Retina (tissue), 1 donor: ENCODE data around the gene RAB20.
"Not testable (repeated sequence)": the region's sequence is repeated elsewhere in the genome, so short reads cannot be mapped to it uniquely, and the experiment has no call there.

Experiments used
- DNase-seq: peaks from one replicate; pipeline ENCODE4 v3.0.0-alpha.2; 2016

Gene RAB20

DNA sequence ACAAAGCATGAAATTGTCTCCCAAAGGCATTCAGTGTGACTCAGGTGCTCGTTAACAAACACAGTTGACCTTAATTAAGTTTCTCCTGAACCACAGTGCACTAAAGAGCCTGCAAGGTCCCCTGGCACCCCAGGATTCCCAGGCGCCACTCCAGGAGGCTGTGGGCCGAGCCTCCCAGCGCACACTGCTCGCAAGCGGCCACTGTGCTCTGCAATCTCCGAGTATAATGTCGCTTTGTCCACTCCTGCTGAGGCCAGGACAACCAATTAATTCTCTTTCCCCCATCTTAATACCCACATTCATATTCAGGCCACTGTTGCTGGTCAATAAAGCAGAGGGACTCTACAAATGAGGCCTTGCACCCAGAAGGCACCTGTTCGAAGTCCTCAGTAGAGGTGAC lies 8.8 kb downstream of the RAB20 start:
- no peak for DNase-seq

DNA sequence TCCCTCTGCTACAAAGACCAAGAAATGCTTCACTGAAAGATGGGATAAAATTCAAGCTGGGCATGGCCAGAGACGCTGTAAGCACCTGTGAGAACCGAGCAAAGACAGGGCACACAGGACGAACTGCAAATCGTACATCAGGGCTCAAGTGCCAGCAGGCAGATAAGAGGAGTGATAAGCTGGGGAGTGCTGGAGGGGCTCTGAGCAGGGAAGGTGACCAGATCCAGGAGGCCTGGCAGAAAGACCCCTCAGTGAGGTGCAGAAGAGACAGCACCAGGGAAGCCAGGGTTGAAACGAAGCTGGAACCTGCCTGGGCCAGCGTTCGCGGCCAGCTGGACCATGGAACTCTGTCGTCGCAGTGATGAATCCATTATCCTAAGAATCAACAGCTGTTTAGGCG lies 10.2 kb downstream of the RAB20 start:
- no peak for DNase-seq

GRCh38 chr13:110549795-110550160 lies 11.7 kb downstream of the RAB20 start:
- no peak for DNase-seq

DNA sequence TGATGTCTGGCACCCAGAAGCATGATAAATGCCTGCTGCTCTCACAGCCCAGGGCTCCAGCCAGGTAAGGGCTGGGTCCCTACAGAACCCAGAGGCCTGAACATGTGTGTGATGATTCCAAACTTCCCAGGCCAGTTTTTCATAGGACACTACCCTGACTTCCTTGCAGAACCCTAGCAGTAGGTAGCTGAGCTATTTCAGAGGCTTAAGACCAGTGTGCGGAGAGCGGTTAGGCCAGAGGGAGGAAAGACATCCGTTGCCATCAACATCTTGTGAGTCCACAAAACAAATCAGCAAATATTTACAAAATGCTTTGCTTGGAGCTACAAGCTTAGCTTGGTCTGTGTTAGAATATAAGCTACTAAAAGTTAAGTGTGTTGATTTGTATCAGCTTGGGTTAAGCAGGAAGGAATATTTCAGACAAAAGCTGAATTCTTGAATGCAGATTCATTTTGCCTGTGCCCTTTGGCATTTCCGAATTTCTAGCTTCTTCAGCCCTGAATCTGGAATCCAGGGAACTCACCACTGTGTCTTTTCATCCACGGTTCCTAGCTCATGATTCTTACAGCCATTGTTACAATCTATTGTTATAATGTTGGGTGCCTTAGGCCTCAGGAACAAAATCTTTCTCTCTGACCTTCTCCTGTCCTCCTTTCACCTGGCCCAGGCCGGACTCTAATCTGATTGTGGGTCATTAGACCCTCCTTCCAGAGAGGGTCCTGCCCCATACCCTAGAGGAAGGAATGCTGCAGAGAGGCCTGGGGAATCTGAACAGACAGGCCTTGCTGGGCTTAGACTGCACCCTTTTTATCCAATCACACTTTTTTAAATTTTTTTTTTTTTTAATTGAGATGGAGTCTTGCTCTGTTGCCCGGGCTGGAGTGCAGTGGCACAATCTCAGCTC lies 12.4 kb downstream of the RAB20 start:
- DNase-seq = no peak

GRCh38 chr13:110546926-110547325 lies 14.6 kb downstream of the RAB20 start:
- no peak for DNase-seq

GRCh38 chr13:110546378-110546777 lies 15.1 kb downstream of the RAB20 start:
- DNase-seq = no peak

DNA sequence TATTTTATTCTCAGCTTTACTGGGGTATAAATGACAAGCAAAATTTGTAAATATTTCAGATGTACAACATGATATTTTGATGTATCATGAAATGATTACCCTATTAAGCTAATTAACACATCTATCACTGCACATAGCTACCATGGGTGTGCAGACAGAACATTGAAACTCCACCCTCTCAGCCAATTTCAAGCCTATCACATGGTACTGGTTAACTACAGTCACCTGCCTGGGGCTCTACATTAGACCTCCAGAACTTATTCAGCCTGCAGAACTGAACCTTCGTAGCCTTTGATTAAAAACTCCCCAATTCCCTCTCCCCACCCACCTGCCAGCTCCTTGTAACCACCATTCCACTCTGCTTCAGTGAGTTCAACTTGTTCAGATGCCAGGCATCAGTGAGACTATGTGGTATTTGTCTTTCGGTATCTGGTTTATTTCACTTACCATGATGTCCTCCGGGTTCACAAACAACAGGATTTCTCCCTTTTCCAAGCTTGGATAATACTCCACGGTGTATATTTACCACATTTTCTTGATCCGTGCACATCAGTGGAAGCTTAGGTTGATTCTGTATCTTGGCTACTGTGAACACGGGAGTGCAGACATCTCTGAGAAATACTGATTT lies 19.2 kb downstream of the RAB20 start:
- DNase-seq = no peak

GRCh38 chr13:110541526-110541920 lies 20.0 kb downstream of the RAB20 start:
- no peak for DNase-seq

- DNase-seq = no peak
Observed at GRCh38 chr13:110540871-110541525, 20.5 kb downstream of the RAB20 start.

GRCh38 chr13:110539894-110540293 lies 21.6 kb downstream of the RAB20 start:
- DNase-seq = no peak

GRCh38 chr13:110538632-110539031 lies 22.9 kb downstream of the RAB20 start:
- no peak for DNase-seq

DNA sequence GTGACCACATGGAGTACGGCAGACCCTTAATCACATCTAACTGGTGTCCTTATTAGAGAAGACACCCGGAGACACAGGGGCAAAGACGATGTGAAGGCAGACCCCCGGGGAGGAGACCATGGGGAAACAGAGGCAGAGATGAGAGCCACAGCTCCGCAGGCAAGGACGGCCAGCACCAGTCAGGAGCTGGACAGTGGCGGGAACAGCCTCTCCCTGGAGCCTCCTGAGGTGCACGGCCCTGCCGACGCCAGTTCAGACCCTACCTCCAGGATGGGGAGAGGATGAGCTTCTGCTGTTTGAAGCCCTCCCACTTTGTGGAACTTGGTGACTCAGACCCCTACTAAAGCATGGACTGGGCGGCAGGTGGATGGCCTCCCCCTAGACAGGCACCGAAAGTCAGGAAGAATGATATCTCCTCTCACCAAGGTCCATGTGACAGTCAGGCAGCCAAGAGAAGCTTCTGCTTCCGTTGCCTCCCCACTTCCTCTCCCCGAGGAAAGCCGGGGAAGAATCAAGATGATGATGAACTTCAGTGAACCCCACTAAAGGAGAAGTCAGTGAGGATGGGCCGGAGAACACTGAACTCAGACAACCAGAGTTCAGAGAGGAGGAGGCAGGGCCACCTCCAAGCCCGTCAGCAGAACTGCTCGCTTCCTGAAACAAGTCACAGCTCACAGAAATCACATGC lies 25.4 kb downstream of the RAB20 start:
- DNase-seq = no peak

DNA sequence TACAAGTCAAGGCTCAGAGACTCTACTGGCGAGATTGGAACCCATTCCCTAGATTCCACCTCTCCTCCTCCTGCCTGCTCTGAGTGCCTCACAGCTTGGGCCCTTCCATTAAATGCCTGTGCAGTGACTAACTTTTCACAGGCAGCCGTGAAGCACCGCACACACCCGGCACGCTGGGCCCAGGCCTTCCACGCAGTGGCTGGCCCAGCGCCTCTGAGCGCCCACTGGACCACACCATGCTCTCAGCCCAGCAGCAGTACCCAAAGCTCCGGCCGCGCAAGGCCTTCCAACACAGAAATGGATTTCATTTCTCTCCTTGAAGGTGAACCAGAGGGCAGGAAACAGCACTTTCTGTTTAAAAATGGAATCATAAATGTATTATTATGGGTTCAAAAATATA lies 26.0 kb downstream of the RAB20 start:
- DNase-seq = no peak

DNA sequence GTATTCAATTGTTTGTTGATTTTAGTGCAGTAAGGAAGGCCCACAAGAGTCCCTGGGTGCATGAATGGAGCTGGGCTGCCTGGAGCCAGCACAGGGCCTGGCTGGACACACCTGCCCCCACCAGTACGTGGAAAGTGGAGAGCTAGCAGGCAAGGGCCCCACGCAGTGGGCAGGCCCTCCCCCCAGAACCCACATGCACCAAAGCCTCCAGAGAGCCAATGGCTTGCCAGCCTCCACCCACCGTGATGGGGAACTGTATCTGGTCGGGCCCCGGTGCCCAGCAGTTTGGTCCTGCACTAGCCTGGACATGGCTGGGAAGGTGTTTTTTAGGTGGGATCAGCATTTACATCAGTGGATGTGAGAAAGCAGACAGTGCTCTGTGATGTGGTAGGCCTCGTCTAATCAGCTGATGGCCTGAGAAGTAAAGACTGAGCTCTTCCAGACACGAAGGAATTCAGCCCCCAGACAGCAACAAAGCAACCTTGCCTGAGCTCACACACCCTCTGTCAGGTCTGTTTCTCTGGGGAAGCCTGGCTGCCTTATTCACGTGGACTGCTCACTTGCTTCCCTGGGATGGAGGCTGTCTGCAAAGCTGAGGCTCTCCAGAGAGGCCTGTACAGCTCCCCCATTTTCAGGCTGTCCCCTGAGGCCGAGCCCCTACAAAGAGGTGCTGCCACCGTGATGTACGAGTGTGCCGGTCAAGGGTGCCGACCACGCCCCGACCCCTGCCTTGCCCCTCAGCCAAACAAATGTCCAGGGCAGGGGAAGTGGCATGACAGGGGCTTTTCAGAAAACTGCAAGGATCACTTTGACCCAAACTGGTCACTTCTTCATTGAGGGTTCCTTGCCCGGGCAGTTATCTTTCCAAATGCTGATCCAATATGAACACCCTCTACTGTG lies 27.5 kb downstream of the RAB20 start:
- DNase-seq = no peak

GRCh38 chr13:110532258-110532657 lies 29.3 kb downstream of the RAB20 start:
- not testable (repeated sequence) for DNase-seq

- DNase-seq = no peak
Observed at GRCh38 chr13:110531671-110532083, 29.8 kb downstream of the RAB20 start.

- no peak for DNase-seq
Observed at GRCh38 chr13:110531100-110531499, 30.4 kb downstream of the RAB20 start.

GRCh38 chr13:110529522-110530311 lies 31.8 kb downstream of the RAB20 start:
- no peak for DNase-seq

- DNase-seq = peak; percentile 74
Observed at GRCh38 chr13:110528911-110529310, 32.6 kb downstream of the RAB20 start.

DNA sequence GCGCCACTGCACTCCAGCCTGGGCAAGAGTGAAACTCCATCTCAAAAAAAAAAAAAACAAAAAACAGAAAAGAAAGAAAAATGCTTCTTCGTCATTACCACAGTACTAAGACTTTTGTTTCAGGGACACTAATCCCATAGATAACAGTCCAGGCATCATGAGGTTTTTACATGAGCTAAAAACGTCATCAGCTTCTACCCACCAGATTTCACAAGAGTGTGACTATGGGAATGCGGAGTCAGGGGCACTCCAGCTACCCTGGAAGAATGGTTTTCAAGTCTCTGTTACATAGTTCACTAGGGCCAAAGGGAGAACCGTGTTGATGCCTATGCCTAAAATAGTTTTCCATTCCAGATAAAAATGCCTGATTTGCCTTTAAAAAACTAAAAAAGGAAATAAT lies 33.2 kb downstream of the RAB20 start:
- no peak for DNase-seq
